DOHH2 (cell line): ENCODE data around the gene KCNJ6.

ENCODE experiments used
- H3F3A ChIP-seq: fragments of 200-600 bp; sonication (generic), shearing (Covaris generic); 2 replicates; pipeline ENCODE4 v1.6.0; 2016; ENCODE audit warnings: antibody characterized with exemption, mild to moderate bottlenecking; ENCODE audit not compliant: control insufficient read depth, insufficient read depth
- H3K27ac ChIP-seq: fragments of 200-600 bp; sonication (generic); 2 replicates; pipeline ENCODE4 v1.5.1; 2014; ENCODE audit warnings: low read depth, mild to moderate bottlenecking, low read length, moderate library complexity
- H3K27me3 ChIP-seq: fragments of 200-600 bp; sonication (generic); 2 replicates; pipeline ENCODE4 v1.6.1; 2014; ENCODE audit warnings: mild to moderate bottlenecking, low read length, mixed read lengths; ENCODE audit not compliant: control insufficient read depth
- H3K36me3 ChIP-seq: fragments of 200-600 bp; sonication (generic); 2 replicates; pipeline ENCODE4 v1.6.1; 2014; ENCODE audit warnings: mild to moderate bottlenecking, low read length, moderate library complexity, mixed read lengths; ENCODE audit not compliant: control insufficient read depth
- H3K4me1 ChIP-seq: fragments of 200-600 bp; sonication (generic); 2 replicates; pipeline ENCODE4 v1.6.1; 2014; ENCODE audit warnings: mild to moderate bottlenecking, low read length, mixed read lengths; ENCODE audit not compliant: control insufficient read depth
- H3K4me2 ChIP-seq: fragments of 200-600 bp; sonication (generic); 2 replicates; pipeline ENCODE4 v1.6.0; 2014; ENCODE audit warnings: mild to moderate bottlenecking, low read length, moderate library complexity
- H3K4me3 ChIP-seq: fragments of 200-600 bp; sonication (generic); 2 replicates; pipeline ENCODE4 v1.5.1; 2014; ENCODE audit warnings: mild to moderate bottlenecking, low read length, mixed read lengths
- H3K79me2 ChIP-seq: fragments of 200-600 bp; sonication (generic); 2 replicates; pipeline ENCODE4 v1.6.1; 2014; ENCODE audit warnings: mild to moderate bottlenecking, low read length, mixed read lengths; ENCODE audit not compliant: control insufficient read depth
- H3K9me2 ChIP-seq: fragments of 200-600 bp; sonication (generic); replicated peaks from 2 replicates; pipeline ENCODE4 v1.6.1; 2014; ENCODE audit warnings: mild to moderate bottlenecking, low read length, mixed read lengths; ENCODE audit not compliant: control insufficient read depth
- H3K9me3 ChIP-seq: fragments of 200-600 bp; sonication (generic); 2 replicates; pipeline ENCODE4 v1.6.1; 2014; ENCODE audit warnings: antibody characterized with exemption, low read length, mixed read lengths; ENCODE audit not compliant: control insufficient read depth, insufficient read depth
- H4K20me1 ChIP-seq: fragments of 200-600 bp; sonication (generic); 2 replicates; pipeline ENCODE4 v1.6.0; 2014; ENCODE audit warnings: low read depth, mild to moderate bottlenecking, antibody characterized with exemption, low read length, moderate library complexity; ENCODE audit not compliant: control insufficient read depth, insufficient read depth
- CTCF ChIP-seq: fragments of 200-600 bp; sonication (generic); IDR thresholded peaks from one replicate; pipeline ENCODE4 v1.5.1; 2014; ENCODE audit warnings: antibody characterized with exemption, mild to moderate bottlenecking, low read depth, low read length; ENCODE audit not compliant: poor library complexity, severe bottlenecking
- EZH2phosphoT487 ChIP-seq: fragments of 200-600 bp; sonication (generic); IDR thresholded peaks from 2 replicates; pipeline ENCODE4 v1.6.1; 2017; ENCODE audit warnings: borderline replicate concordance, mild to moderate bottlenecking, antibody characterized with exemption, low read length, moderate library complexity, mixed read lengths

Gene KCNJ6

GRCh38 chr21:37695111-37695510 lies 221.1 kb downstream of the KCNJ6 start:
- no peaks in the 10 kb centered on the region for H3K9me3 ChIP-seq
- H3K36me3 ChIP-seq: no peaks in the 10 kb centered on the region
- TF ChIP-seq CTCF: no peak
- TF ChIP-seq EZH2phosphoT487: no peak
- H3K27ac ChIP-seq: no peak overlapping the region
- H4K20me1 ChIP-seq: no peaks in the 10 kb centered on the region
- H3F3A ChIP-seq: no peaks in the 10 kb centered on the region
- H3K4me3 ChIP-seq: no peak overlapping the region
- no peak overlapping the region for H3K4me2 ChIP-seq
- no peaks in the 10 kb centered on the region for H3K27me3 ChIP-seq
- H3K79me2 ChIP-seq: no peaks in the 10 kb centered on the region
- no peaks in the 10 kb centered on the region for H3K4me1 ChIP-seq
- H3K9me2 ChIP-seq: no peaks in the 10 kb centered on the region

DNA sequence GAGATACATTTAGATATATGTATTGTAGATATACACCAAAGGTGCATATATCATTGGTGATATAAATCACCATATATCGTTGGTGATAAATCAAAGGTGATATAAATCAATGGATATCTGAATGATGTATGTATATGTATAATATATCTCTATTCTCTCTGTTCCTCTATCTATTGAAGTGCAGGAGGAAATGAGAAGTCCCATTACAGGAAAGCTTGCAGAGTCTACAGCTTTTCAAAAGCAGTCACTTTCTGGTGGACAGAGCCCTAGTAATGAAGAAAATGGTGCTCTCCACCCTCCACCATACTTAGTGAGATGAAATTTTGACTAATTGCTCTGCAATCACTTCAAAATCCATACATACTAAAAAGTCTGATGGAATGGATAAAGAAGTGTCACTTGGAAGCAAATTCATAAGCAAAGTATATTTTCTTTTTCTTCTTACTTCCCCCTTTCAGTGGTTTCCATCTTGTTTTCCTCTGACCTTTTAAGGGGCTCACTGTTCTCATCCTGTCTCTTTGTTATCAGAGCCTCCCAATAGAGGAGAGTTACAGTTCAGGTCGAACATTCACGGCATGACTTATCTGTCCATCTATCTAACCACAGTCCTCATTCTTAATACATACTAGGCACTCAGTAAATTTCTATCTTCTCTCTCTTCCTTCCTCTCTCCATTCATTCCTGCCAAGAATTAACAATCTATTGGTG lies 227.2 kb downstream of the KCNJ6 start:
- Histone ChIP-seq H3K9me2 (no peaks in the 10 kb centered on the region), H3K27ac (no peak overlapping the region), H3K9me3 (no peaks in the 10 kb centered on the region), H3K36me3 (no peaks in the 10 kb centered on the region), H3F3A (no peaks in the 10 kb centered on the region), H3K79me2 (no peaks in the 10 kb centered on the region), H3K4me1 (peaks cover 6% of the 10 kb centered on the region), H3K4me3 (no peak overlapping the region), H3K27me3 (no peaks in the 10 kb centered on the region), H3K4me2 (peak overlapping the region; percentile 24; the same call in 1 of the 2 replicates), H4K20me1 (no peaks in the 10 kb centered on the region)
- TF ChIP-seq CTCF (no peak), EZH2phosphoT487 (no peak)

- Histone ChIP-seq H3K27ac (no peak overlapping the region), H3K9me3 (no peaks in the 10 kb centered on the region), H3K36me3 (no peaks in the 10 kb centered on the region), H3K4me3 (no peak overlapping the region), H4K20me1 (no peaks in the 10 kb centered on the region), H3K27me3 (no peaks in the 10 kb centered on the region), H3F3A (no peaks in the 10 kb centered on the region), H3K4me1 (peaks cover 6% of the 10 kb centered on the region), H3K79me2 (no peaks in the 10 kb centered on the region), H3K9me2 (no peaks in the 10 kb centered on the region), H3K4me2 (no peak overlapping the region)
- TF ChIP-seq EZH2phosphoT487 (no peak), CTCF (no peak)
These were observed 229.1 kb downstream of the KCNJ6 start for GRCh38 chr21:37686991-37687810.
